VCaP (cell line): ENCODE measurements around the gene SMARCD1.
A peak's percentile ranks its signal among the peaks of the same experiment; 100 is the strongest.

Source experiments
- H3K27ac ChIP-seq: fragments of 450-650 bp; 2 replicates; pipeline ENCODE4 v1.5.1; 2017
- CTCF ChIP-seq: fragments of 450-650 bp; conservative IDR thresholded peaks from 2 replicates; pipeline ENCODE4 v1.5.1; 2017; ENCODE audit warnings: mild to moderate bottlenecking, moderate library complexity

The SMARCD1 gene

GRCh38 chr12:50052544-50052943, 32.6 kb upstream of the SMARCD1 start:
- no peak for TF ChIP-seq CTCF

GRCh38 chr12:50052964-50053363, 32.2 kb upstream of the SMARCD1 start:
- H3K27ac ChIP-seq, result no peak overlapping the region
- TF ChIP-seq CTCF, result no peak

More at GRCh38 chr12:50052544-50052943, 32.6 kb upstream of the SMARCD1 start:
- H3K27ac ChIP-seq, result no peak overlapping the region

- no peak for TF ChIP-seq CTCF
- H3K27ac ChIP-seq, result no peak overlapping the region
Observed at GRCh38 chr12:50053583-50053982, 31.6 kb upstream of the SMARCD1 start.

GRCh38 chr12:50055831-50056638, 29.1 kb upstream of the SMARCD1 start:
- TF ChIP-seq CTCF, result peak; percentile 98

GRCh38 chr12:50056639-50056976, 28.5 kb upstream of the SMARCD1 start:
- no peak for TF ChIP-seq CTCF
- peak overlapping the region; percentile 87 for H3K27ac ChIP-seq

More at GRCh38 chr12:50055831-50056638, 29.1 kb upstream of the SMARCD1 start:
- peak overlapping the region; percentile 87 for H3K27ac ChIP-seq

- TF ChIP-seq CTCF, result no peak; the same call in 1 of the 2 replicates
- peak within 1 kb of the TSS; percentile 87 for H3K27ac ChIP-seq
Observed at GRCh38 chr12:50057000-50057841, 27.9 kb upstream of the SMARCD1 start, which contains the start of gene ASIC1. Gene ASIC1 (plus strand): TSS chr12:50057596. CDS start chr12:50058767, 1,171 bp downstream.

GRCh38 chr12:50057896-50058670, 27.1 kb upstream of the SMARCD1 start:
- peak overlapping the region; percentile 87 for H3K27ac ChIP-seq

More at GRCh38 chr12:50057896-50058670, 27.1 kb upstream of the SMARCD1 start:
- no peak for TF ChIP-seq CTCF
